GM19035 (cell line): ENCODE results near the gene SLC40A1.

ENCODE experiments used
- ATAC-seq: cut with Tn5 transposase; IDR thresholded peaks from one replicate; pipeline ENCODE4 v1.9.1; 2021; ENCODE audit not compliant: unreplicated experiment

SLC40A1 gene

DNA sequence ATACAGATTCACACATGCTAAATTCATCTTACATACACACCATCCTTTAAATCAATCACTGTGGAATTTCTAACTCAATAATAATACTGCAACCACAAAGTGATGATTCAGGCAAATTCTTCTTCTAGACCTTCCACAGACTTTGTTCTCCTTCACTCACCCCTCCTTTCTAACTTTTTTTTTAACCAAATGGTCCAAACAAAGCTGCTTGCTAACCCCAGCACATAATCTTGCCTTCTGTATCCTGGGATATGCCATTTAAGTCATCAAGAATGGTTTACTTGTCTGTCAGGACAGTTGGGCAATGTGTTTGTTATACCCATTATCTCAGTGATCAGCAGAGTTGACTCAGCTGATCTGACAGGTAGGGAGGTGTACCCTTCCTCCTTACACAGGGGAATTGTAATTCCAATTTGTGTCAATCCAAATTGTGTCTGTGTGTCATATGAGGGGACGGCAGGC is 10.0 kb downstream of the SLC40A1 start:
- no peak for ATAC-seq

- ATAC-seq = no peak
Measured at GRCh38 chr2:189569295-189569910, 11.2 kb downstream of the SLC40A1 start.

DNA sequence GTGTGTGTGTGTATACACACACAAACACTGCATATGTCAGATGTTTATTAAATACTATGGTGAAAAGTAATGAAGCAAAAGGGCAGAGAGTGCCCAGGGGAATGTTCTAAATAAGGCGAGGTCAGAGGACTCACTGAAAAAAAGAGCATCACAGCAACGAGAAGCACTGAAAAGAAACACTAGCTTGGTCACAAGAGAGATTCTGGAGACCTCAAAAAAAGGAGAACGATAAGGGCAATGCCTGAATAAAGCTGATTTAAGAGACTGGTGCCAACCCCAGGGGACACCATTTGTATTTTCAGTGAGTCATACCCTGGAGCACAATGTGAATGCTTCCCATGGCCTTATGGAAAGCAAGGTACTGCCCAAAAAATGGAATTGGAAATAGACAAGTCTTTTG is 14.5 kb downstream of the SLC40A1 start:
- no peak for ATAC-seq

- no peak for ATAC-seq
Measured at GRCh38 chr2:189561371-189562038, 19.1 kb downstream of the SLC40A1 start.

DNA sequence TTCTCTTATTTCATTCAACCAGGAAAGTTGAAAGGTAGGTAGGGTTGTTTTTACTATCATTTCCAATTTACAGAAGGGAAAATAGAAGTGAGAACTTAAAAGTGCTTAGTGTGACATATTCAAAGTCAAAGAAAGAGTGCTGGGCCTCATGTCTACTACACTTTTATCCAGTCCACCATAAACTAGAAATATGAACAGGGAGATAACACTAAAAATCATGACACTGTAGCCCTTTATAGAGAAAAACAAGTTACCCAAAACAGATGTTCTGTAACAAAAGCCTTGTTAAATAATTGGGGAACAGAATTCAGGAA is 20.4 kb downstream of the SLC40A1 start:
- no peak for ATAC-seq

- ATAC-seq = no peak
Measured at GRCh38 chr2:189559579-189560272, 20.9 kb downstream of the SLC40A1 start.

DNA sequence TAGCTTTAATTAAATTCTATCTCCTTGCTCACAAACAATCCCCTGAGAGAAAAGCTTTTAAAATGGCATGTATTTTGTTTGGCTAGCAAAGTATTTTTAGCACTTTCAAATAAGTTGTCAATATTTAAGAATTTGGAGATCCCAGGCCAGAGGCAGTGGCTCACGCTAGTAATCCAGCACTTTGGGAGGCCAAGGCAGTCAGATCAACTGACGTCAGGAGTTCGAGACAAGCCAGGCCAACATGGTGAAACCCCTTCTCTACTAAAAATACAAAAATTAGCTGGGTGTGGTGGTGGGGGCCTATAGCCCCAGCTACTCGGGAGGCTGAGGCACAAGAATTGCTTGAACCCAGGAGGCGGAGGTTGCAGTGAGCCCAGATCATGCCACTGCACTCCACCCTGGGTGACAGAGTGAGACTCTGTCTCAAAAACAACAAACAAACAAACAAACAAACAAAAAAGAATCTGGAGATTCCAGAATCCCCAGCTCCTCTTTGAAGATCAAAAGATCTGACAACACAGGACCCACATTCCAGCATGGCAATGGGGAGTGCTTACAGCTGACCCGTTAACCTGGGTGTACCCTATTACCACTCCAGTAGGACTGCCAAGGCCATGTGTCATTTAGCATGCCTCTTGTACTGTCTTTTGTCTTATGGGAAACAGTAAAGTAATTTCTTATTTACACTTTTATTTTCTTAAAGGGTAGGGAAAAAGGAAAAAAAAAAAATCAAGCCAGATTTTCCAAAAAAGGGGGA is 21.9 kb downstream of the SLC40A1 start:
- no peak for ATAC-seq

- no peak for ATAC-seq
Measured at GRCh38 chr2:189557373-189557772, 23.2 kb downstream of the SLC40A1 start.

DNA sequence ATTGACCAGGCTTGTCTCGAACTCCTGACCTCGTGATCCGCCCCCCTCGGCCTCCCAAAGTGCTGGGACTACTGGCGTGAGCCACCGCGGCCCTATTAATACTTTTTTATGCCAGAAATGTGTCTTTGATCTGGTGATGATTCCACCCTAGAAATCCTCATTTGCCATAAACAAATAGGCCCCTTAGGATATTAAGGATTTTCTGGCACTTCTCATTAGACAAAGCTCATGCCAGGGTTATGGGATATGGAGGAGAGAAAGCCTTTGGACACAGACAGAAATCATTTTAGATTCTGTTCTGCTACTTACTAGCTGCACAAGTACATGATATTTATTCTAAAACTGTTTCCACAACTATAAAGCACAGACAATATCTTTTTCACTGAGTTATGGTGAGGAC is 24.1 kb downstream of the SLC40A1 start:
- no peak for ATAC-seq

DNA sequence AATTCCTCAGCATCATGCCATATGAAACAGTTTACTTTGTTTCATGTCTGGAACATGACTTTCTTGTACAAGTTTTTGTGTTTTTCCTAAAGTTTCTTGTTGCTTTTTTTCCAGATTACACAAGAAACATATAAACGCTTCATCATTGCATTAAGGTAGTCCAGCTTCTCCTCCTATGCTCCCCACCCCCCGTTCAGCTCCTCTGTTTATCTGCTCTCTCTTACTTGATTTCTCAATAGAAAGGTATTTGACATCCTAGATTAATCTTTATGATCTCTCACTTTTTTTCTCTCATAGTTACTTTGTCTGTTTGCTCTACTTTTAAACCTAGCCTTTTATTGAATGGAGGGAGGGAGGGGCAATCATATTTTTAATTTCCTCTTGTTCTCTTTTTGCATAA is 25.4 kb downstream of the SLC40A1 start:
- no peak for ATAC-seq

- no peak for ATAC-seq
Measured at GRCh38 chr2:189553504-189554088, 27.0 kb downstream of the SLC40A1 start.

DNA sequence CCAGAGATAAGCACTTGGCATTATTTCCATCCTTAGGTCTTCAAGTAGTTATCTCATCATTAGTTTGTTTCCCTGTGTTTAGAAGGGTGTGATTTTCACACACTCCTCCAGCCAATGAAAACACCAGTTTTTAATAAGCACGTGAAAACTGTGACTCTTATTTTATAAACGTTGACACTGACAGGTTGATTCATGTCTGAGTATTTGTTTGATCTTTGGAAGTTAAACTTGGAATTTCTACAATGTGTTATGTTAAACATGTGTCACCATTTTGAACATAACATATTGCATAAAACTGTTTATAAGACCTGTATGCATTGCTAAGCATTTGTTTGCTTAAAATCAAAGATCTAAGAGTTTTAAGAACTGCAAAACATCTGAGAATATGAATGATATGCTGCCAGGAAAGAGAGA is 27.6 kb downstream of the SLC40A1 start:
- no peak for ATAC-seq

- no peak for ATAC-seq
Measured at GRCh38 chr2:189552334-189552990, 28.1 kb downstream of the SLC40A1 start.

DNA sequence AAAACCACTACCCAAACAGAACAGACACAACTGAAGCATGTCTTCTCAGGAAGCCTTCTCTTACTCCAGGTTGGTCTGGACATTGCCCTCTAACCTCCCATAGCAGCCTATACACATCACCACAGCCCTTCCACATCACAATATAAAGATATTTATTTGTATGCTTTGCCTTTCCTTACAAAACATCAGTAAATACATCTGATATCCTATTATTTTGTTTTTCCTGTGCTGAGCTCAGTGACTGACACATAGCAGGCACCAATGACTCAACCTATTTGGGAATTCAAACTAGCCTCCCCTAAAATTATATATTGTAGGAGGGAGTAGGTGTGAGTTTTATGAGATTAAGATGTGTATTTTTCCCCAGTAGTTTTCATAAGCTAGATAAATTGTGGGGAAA is 28.8 kb downstream of the SLC40A1 start:
- ATAC-seq = no peak

DNA sequence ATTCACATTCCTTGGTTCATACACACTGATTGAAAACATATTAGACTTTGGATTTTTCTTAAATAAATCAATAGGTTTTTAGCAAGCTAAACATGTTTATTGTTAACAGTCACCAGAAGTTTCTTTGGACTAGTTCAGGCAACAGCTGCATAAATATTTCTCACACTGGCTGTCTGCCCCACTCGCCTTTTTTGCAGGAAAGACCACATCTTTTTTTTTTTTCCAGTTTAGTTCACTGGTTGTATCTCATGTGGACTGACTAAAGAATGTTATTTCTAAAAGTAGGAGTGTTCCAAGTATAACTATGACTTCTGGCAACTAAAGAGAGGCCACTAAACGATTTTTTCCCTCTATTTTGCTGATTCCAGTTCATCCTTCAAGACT is 31.1 kb downstream of the SLC40A1 start:
- no peak for ATAC-seq

DNA sequence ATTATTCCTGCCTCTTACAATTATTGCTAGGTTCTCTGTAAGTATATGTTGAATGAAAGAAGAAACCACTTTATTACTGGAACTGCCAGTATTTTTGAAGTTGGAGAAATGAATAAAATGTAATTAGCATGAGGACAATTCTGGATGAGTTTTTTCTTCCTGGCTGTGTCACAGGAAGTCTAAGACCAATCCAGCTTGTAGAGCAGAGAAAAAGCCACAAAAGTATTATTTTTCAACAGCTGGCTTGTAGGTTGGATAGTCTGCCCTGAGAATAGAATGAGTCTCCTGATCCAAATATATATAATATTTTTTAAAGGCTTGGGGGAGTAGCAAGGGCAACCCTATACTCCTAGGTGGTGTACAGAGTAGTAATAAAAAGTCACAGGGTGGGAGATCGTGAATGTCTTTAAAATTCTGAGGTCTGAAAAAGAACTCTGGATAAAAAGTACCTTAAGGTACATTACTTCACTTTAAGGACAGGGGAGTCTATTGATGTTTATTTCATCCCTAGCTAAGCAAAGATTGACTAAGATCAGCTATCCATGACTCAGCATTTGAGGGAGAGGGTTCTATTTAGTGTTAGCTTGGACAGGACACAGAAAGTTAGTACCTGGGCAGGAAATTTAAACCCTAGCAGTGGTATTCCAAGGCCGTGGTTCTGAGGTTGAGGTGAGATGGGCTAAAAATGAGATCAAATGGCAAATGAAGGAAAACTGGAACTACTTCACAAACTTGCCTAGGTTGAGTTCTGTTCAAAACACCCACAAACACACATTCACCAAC is 31.7 kb downstream of the SLC40A1 start:
- ATAC-seq = no peak

DNA sequence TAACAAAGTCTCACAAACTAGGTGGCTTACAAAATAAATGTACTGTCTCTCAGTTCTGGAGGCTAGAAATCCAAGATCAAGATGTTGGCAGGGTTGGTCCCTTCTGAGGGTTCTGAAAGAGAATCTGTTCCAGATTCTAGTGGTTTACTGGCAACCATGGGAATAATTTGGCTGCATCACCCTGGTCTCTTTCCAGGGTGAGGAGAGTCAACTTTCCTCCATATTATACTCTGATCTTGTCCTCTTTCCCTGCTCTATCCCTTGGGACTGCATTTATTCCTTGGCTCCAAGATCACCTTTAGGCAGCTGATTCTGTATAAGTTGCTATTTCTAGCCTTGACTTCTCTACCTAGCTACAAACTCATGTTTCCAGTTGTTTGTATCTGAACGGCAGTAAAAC is 35.2 kb downstream of the SLC40A1 start:
- ATAC-seq = no peak

DNA sequence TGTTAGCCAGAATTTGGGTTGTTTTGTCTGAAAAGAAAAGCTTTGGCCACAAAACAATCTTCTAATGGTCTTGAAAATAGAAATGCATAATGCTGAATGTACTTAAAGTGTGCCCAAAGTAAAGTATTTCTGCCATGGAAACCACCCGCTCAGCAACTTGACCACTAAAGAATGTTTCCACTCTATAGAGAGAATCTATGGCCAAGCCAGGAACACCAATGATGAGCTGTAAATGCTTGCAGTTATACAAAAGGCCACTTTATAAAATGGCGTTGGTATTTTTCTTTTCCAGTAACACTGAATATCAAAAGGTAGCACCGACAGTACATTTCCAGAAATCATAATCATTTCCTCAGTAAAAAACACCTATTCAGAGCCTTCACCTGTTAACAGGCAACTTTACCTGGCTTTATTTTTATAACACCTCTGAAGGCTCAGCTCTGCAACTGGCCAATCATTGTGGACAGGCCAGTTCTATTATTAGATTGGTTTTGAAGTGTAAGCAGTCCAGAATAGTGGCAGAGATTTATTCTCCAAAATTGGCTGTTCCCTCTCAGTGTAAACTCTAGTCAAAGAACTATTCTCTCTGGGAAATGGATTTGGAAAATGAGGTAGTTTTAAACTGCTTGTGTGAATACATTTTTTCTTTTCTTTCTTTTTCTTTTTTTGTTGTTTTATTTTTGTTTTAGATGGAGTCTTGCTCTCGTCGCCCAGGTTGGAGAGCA is 36.1 kb downstream of the SLC40A1 start:
- ATAC-seq = no peak

DNA sequence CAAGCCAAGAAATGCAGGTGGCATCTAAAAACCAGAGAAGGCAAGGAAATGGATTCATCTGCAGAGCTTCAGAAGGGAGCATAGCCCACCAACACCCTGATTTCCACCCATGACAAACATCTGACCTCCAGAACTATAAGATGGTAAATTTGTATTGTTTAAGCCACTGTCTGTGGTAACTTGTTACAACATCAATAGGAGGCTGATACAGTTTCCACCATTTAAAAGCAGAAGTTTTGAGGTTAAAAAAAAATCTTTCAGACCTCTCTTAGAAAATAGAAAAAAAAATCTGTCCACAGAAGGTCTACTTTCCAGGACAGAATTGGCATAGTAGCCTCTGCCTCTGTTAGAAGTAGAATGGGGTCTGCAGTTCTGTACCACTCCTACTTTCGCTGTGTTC is 37.2 kb downstream of the SLC40A1 start:
- ATAC-seq = no peak
